Neural cell (in vitro differentiated cells): Measurements from ENCODE around the gene CSRNP2. TPM values are rescaled to one million over a fixed set of nuclear protein-coding genes. Genes with fewer than 3 reads are reported as not detected.

Experiments used
- H2AFZ ChIP-seq: fragments of 200-600, 300-800 bp; sonication (generic), shearing (Covaris generic); 2 replicates; pipeline ENCODE4 v1.6.0; 2014; ENCODE audit warnings: low read depth, mild to moderate bottlenecking, antibody characterized with exemption, low read length, moderate library complexity
- H3F3A ChIP-seq: fragments of 200-600 bp; shearing (Covaris generic); 2 replicates; pipeline ENCODE4 v1.6.1; 2016; ENCODE audit warnings: mild to moderate bottlenecking, moderate library complexity, mixed read lengths, antibody characterized with exemption, low read length; ENCODE audit not compliant: insufficient read depth, poor library complexity, severe bottlenecking
- H3K27ac ChIP-seq: fragments of 200-600, 300-800 bp; sonication (generic), shearing (Covaris generic); 2 replicates; pipeline ENCODE4 v1.5.1; 2014; ENCODE audit warnings: mild to moderate bottlenecking, low read length, moderate library complexity
- H3K27me3 ChIP-seq: fragments of 300-800, 200-600 bp; sonication (generic), shearing (Covaris generic); 2 replicates; pipeline ENCODE4 v1.6.0; 2014; ENCODE audit warnings: mild to moderate bottlenecking, low read depth, low read length, moderate library complexity; ENCODE audit not compliant: insufficient read depth
- H3K36me3 ChIP-seq: fragments of 300-800, 200-600 bp; sonication (generic), shearing (Covaris generic); 2 replicates; pipeline ENCODE4 v1.5.1; 2014; ENCODE audit warnings: mild to moderate bottlenecking, antibody characterized with exemption, low read length, moderate library complexity; ENCODE audit not compliant: insufficient read depth
- H3K4me2 ChIP-seq: fragments of 300-800, 200-600 bp; sonication (generic), shearing (Covaris generic); 2 replicates; pipeline ENCODE4 v1.6.0; 2014; ENCODE audit warnings: mild to moderate bottlenecking, low read length
- H3K4me3 ChIP-seq: fragments of 300-800, 200-600 bp; sonication (generic), shearing (Covaris generic); 2 replicates; pipeline ENCODE4 v1.5.1; 2014; ENCODE audit warnings: mild to moderate bottlenecking, low read length, moderate library complexity
- H3K79me2 ChIP-seq: fragments of 200-600 bp; shearing (Covaris generic); replicated peaks from 2 replicates; pipeline ENCODE4 v1.6.0; 2014; ENCODE audit warnings: mild to moderate bottlenecking, low read length, moderate library complexity; ENCODE audit not compliant: insufficient read depth
- H3K9ac ChIP-seq: fragments of 300-800, 200-600 bp; sonication (generic), shearing (Covaris generic); 2 replicates; pipeline ENCODE4 v1.6.1; 2016; ENCODE audit warnings: mild to moderate bottlenecking, low read length, mixed read lengths
- H3K9me2 ChIP-seq: fragments of 200-600 bp; shearing (Covaris generic); 2 replicates; pipeline ENCODE4 v1.6.1; 2016; ENCODE audit warnings: mild to moderate bottlenecking, low read length, mixed read lengths; ENCODE audit not compliant: insufficient read depth
- H3K9me3 ChIP-seq: fragments of 200-600, 300-800 bp; sonication (generic), shearing (Covaris generic); 2 replicates; pipeline ENCODE4 v1.6.1; 2016; ENCODE audit warnings: mild to moderate bottlenecking, mixed run types, low read length, moderate library complexity, mixed read lengths
- H4K20me1 ChIP-seq: fragments of 200-600 bp; shearing (Covaris generic); 2 replicates; pipeline ENCODE4 v1.6.1; 2016; ENCODE audit warnings: mild to moderate bottlenecking, mixed run types; ENCODE audit not compliant: insufficient read depth
- EP300 ChIP-seq: fragments of 450-650 bp; conservative IDR thresholded peaks from 2 replicates; pipeline ENCODE4 v1.6.1; 2014; ENCODE audit warnings: antibody characterized with exemption, mild to moderate bottlenecking, moderate library complexity; ENCODE audit not compliant: poor library complexity, severe bottlenecking
- EZH2 ChIP-seq: fragments of 200-600, 300-800 bp; shearing (Covaris generic), sonication (generic); IDR thresholded peaks from 2 replicates; pipeline ENCODE4 v1.6.1; 2014; ENCODE audit warnings: antibody characterized with exemption, low read length, borderline replicate concordance, mild to moderate bottlenecking; ENCODE audit not compliant: insufficient read depth, poor library complexity, severe bottlenecking
- MXI1 ChIP-seq: fragments of 450-650 bp; conservative IDR thresholded peaks from 2 replicates; pipeline ENCODE4 v1.6.1; 2014; ENCODE audit warnings: antibody characterized with exemption, mild to moderate bottlenecking; ENCODE audit not compliant: poor library complexity, severe bottlenecking
- POLR2AphosphoS5 ChIP-seq: IDR thresholded peaks from 2 replicates; pipeline ENCODE4 v1.6.1; 2012
- RAD21 ChIP-seq: fragments of 450-650 bp; conservative IDR thresholded peaks from 2 replicates; pipeline ENCODE4 v1.6.1; 2014; ENCODE audit warnings: antibody characterized with exemption, mild to moderate bottlenecking, moderate library complexity
- SMC3 ChIP-seq: fragments of 450-650 bp; conservative IDR thresholded peaks from 2 replicates; pipeline ENCODE4 v1.6.1; 2014; ENCODE audit warnings: antibody characterized with exemption, mild to moderate bottlenecking, moderate library complexity; ENCODE audit not compliant: poor library complexity
- TAF1 ChIP-seq: IDR thresholded peaks from 2 replicates; pipeline ENCODE4 v1.6.1; 2012; ENCODE audit warnings: low read depth
- polyA plus RNA-seq: library from polyadenylated mRNA; depleted of rRNA; stranded (reverse); fragments of >200 nt; gene quantifications from 2 replicates; pipeline ENCODE4 v1.2.3, GENCODE V29; 2014
- TF ChIP-seq, protein P1 (sequence below): IDR thresholded peaks from 2 replicates; pipeline ENCODE4 v1.6.1; 2012; ENCODE audit warnings: borderline replicate concordance
- TF ChIP-seq, protein P2 (sequence below): fragments of 450-650 bp; IDR thresholded peaks from 2 replicates; pipeline ENCODE4 v1.5.1; 2014; ENCODE audit warnings: antibody characterized with exemption, mild to moderate bottlenecking, moderate library complexity; ENCODE audit not compliant: poor library complexity, severe bottlenecking

CSRNP2 gene
- polyA plus RNA-seq, 1 donor from 2014 or later = 114 TPM

DNA sequence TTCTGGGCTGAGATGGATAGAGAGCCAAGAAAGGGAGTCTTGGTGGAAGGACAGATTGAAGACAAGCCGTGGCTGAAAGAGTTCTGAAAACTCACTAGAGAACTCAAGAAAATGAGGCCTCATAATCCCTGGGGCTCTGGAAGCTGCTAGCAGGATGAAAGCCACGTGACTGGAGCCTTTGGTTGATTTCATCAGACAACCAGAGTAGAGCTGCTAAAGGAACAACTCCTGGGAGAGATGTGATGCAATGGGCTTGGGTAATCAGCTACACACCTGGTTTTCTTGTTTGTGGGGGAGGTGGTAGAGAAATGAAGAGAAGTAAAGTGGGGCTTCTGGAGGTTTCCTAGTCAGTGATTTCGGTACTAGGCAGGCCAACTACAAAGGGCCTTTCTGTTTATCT is 13.4 kb downstream of the CSRNP2 start:
- Histone ChIP-seq H3K27ac (no peak overlapping the region), H3K9me3 (no peaks in the 10 kb centered on the region), H3K9ac (no peak overlapping the region), H2AFZ (no peak overlapping the region), H3K9me2 (no peaks in the 10 kb centered on the region), H3K4me3 (no peak overlapping the region), H3K27me3 (no peaks in the 10 kb centered on the region), H3K36me3 (no peaks in the 10 kb centered on the region), H3F3A (no peaks in the 10 kb centered on the region), H3K4me2 (no peak overlapping the region), H4K20me1 (no peaks in the 10 kb centered on the region), H3K79me2 (peaks cover 7% of the 10 kb centered on the region)
- no peak for TF ChIP-seq POLR2AphosphoS5
- TF ChIP-seq SMC3 = no peak
- TF ChIP-seq TAF1 = no peak
- no peak for TF ChIP-seq RAD21
- TF ChIP-seq, protein P1, sequence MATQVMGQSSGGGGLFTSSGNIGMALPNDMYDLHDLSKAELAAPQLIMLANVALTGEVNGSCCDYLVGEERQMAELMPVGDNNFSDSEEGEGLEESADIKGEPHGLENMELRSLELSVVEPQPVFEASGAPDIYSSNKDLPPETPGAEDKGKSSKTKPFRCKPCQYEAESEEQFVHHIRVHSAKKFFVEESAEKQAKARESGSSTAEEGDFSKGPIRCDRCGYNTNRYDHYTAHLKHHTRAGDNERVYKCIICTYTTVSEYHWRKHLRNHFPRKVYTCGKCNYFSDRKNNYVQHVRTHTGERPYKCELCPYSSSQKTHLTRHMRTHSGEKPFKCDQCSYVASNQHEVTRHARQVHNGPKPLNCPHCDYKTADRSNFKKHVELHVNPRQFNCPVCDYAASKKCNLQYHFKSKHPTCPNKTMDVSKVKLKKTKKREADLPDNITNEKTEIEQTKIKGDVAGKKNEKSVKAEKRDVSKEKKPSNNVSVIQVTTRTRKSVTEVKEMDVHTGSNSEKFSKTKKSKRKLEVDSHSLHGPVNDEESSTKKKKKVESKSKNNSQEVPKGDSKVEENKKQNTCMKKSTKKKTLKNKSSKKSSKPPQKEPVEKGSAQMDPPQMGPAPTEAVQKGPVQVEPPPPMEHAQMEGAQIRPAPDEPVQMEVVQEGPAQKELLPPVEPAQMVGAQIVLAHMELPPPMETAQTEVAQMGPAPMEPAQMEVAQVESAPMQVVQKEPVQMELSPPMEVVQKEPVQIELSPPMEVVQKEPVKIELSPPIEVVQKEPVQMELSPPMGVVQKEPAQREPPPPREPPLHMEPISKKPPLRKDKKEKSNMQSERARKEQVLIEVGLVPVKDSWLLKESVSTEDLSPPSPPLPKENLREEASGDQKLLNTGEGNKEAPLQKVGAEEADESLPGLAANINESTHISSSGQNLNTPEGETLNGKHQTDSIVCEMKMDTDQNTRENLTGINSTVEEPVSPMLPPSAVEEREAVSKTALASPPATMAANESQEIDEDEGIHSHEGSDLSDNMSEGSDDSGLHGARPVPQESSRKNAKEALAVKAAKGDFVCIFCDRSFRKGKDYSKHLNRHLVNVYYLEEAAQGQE = no peak
- no peak for TF ChIP-seq MXI1
- no peak for TF ChIP-seq EP300
- TF ChIP-seq, protein P2, sequence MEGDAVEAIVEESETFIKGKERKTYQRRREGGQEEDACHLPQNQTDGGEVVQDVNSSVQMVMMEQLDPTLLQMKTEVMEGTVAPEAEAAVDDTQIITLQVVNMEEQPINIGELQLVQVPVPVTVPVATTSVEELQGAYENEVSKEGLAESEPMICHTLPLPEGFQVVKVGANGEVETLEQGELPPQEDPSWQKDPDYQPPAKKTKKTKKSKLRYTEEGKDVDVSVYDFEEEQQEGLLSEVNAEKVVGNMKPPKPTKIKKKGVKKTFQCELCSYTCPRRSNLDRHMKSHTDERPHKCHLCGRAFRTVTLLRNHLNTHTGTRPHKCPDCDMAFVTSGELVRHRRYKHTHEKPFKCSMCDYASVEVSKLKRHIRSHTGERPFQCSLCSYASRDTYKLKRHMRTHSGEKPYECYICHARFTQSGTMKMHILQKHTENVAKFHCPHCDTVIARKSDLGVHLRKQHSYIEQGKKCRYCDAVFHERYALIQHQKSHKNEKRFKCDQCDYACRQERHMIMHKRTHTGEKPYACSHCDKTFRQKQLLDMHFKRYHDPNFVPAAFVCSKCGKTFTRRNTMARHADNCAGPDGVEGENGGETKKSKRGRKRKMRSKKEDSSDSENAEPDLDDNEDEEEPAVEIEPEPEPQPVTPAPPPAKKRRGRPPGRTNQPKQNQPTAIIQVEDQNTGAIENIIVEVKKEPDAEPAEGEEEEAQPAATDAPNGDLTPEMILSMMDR = no peak
- TF ChIP-seq EZH2 = no peak

DNA sequence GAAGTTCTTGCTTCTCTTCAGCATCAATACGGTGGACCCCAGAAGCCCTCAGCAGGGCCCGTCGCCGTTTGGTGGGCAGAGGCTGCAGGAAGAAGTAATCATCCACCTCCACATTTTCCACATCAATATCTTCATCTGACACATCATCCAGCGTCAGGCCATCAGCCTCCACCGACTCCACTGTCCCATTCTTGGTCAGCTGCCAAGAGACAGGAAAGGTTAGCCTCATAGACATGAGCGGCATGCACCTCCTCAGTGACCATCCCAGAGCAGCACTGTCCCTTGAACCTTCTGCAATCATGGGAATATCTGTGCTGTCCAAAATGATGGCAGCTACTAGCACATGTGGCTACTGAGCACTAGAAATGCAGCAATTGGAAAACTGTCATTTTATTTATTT is 15.6 kb downstream of the CSRNP2 start:
- Histone ChIP-seq H3K27ac (no peak overlapping the region), H3K9me2 (no peaks in the 10 kb centered on the region), H3K9ac (no peak overlapping the region), H3K27me3 (no peaks in the 10 kb centered on the region), H3K9me3 (no peaks in the 10 kb centered on the region), H3K4me3 (no peak overlapping the region), H3K79me2 (no peaks in the 10 kb centered on the region), H2AFZ (no peak overlapping the region), H4K20me1 (no peaks in the 10 kb centered on the region), H3F3A (no peaks in the 10 kb centered on the region), H3K36me3 (no peaks in the 10 kb centered on the region), H3K4me2 (no peak overlapping the region)
- TF ChIP-seq EP300 (no peak), MXI1 (no peak), SMC3 (no peak), POLR2AphosphoS5 (no peak), RAD21 (no peak), TAF1 (no peak), EZH2 (no peak)
- TF ChIP-seq, protein P2 = no peak
- TF ChIP-seq, protein P1 = no peak
